ENCODE results near the gene NSMCE1. TPM values are rescaled to one million over a fixed set of nuclear protein-coding genes. Genes with fewer than 3 reads are reported as not detected.
A peak's percentile ranks its signal among the peaks of the same experiment; 100 is the strongest.

The NSMCE1 gene
- total and polyA plus RNA-seq, 2 of the 8 experiments (the other 6 are each of a cell fraction or from before 2014, with no cell fraction given), result 8.1 to 16.6 TPM

GRCh38 chr16:27268376-27269299, at the start of gene NSMCE1 (continued):
- TF ChIP-seq SAP30 (IDR thresholded peaks at IDR 0.05; ENCODE audit: insufficient read depth, insufficient replicate concordance, low read length) (no peak), CHD2 (IDR thresholded peaks at IDR 0.05; ENCODE audit: low read length) (peak; percentile 46; the same call in 1 of the 2 replicates), RFX5 (IDR thresholded peaks at IDR 0.05; ENCODE audit: borderline replicate concordance, low read depth, low read length) (no peak), TEAD4 (IDR thresholded peaks at IDR 0.05; ENCODE audit: low read depth, low read length) (no peak), CEBPB (IDR thresholded peaks at IDR 0.05; ENCODE audit: low read depth, low read length) (no peak), SRF (IDR thresholded peaks at IDR 0.05; ENCODE audit: low read depth, low read length) (no peak), CBX5 (IDR thresholded peaks at IDR 0.05; ENCODE audit: low read depth, low read length) (no peak), KDM5A (IDR thresholded peaks at IDR 0.05; ENCODE audit: low read length) (no peak), NRF1 (IDR thresholded peaks at IDR 0.05; ENCODE audit: low read depth, low read length) (no peak), TAF7 (optimal IDR thresholded peaks at IDR 0.05; ENCODE audit: borderline replicate concordance, low read depth, low read length) (no peak), BACH1 (IDR thresholded peaks at IDR 0.05; ENCODE audit: low read length) (no peak), HDAC2 (IDR thresholded peaks at IDR 0.05; ENCODE audit: borderline replicate concordance in 1 of 2, low read depth in 2 of 2, low read length in 2 of 2) (no peak), EGR1 (IDR thresholded peaks at IDR 0.05; ENCODE audit: borderline replicate concordance, low read depth, low read length) (no peak), CTBP2 (IDR thresholded peaks at IDR 0.05; ENCODE audit: borderline replicate concordance, insufficient read depth, insufficient read length, low read length) (no peak)
- TF ChIP-seq, protein P1, sequence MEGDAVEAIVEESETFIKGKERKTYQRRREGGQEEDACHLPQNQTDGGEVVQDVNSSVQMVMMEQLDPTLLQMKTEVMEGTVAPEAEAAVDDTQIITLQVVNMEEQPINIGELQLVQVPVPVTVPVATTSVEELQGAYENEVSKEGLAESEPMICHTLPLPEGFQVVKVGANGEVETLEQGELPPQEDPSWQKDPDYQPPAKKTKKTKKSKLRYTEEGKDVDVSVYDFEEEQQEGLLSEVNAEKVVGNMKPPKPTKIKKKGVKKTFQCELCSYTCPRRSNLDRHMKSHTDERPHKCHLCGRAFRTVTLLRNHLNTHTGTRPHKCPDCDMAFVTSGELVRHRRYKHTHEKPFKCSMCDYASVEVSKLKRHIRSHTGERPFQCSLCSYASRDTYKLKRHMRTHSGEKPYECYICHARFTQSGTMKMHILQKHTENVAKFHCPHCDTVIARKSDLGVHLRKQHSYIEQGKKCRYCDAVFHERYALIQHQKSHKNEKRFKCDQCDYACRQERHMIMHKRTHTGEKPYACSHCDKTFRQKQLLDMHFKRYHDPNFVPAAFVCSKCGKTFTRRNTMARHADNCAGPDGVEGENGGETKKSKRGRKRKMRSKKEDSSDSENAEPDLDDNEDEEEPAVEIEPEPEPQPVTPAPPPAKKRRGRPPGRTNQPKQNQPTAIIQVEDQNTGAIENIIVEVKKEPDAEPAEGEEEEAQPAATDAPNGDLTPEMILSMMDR (IDR thresholded peaks at IDR 0.05; ENCODE audit: control extremely low read depth in 1 of 3, insufficient read depth in 1 of 3, low read depth in 1 of 3, low read length in 3 of 3), result no peak

Data from H1 (cell line).